ENCODE results near the gene SLC41A3.

The SLC41A3 gene

DNA sequence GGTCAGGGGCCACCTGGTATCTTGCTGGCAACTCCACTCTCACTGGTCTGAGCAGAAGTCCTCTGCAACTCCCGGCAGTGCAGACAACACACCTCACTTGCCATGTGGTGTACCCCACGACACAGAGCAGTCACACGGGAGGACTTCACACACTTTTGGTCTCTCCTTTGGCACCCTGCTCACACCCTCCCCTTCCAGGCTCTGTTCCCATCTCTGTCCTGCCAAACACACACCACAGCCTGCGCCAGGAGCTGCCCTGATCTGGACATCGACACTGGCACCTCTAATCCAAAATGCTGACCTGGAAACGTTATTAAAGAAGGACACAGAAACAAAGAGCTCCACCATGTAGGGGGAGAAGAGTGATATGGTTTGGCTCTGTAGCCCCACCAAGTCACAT, 57.2 kb downstream of the SLC41A3 start:
- no peak overlapping the region for H3K27ac ChIP-seq
- TF ChIP-seq, protein P1, sequence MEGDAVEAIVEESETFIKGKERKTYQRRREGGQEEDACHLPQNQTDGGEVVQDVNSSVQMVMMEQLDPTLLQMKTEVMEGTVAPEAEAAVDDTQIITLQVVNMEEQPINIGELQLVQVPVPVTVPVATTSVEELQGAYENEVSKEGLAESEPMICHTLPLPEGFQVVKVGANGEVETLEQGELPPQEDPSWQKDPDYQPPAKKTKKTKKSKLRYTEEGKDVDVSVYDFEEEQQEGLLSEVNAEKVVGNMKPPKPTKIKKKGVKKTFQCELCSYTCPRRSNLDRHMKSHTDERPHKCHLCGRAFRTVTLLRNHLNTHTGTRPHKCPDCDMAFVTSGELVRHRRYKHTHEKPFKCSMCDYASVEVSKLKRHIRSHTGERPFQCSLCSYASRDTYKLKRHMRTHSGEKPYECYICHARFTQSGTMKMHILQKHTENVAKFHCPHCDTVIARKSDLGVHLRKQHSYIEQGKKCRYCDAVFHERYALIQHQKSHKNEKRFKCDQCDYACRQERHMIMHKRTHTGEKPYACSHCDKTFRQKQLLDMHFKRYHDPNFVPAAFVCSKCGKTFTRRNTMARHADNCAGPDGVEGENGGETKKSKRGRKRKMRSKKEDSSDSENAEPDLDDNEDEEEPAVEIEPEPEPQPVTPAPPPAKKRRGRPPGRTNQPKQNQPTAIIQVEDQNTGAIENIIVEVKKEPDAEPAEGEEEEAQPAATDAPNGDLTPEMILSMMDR (conservative IDR thresholded peaks at IDR 0.05), result no peak

DNA sequence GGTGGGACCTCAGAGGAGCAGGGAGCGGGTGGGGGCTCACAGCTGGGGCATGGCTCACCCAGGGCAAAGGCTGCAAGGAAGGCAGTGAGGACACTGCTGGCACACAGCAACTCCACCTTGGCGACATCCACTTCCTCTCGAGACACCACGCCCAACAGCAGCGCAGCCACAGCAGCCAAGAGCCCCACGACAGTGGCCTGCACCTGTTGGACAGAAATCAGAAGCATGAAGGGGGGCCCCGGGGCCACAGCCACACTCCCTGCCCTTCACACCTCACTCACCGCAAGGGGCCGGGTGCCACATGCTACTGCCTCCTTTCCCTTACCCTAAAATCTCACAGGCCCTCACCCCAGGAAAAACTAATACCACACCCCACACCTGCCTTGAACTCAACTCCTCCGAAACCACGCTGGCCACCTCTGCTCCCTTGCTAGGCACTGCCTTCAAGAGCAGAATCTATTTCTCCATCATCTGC, 57.6 kb downstream of the SLC41A3 start:
- TF ChIP-seq, protein P1 (conservative IDR thresholded peaks at IDR 0.05), result no peak
- no peak overlapping the region for H3K27ac ChIP-seq

DNA sequence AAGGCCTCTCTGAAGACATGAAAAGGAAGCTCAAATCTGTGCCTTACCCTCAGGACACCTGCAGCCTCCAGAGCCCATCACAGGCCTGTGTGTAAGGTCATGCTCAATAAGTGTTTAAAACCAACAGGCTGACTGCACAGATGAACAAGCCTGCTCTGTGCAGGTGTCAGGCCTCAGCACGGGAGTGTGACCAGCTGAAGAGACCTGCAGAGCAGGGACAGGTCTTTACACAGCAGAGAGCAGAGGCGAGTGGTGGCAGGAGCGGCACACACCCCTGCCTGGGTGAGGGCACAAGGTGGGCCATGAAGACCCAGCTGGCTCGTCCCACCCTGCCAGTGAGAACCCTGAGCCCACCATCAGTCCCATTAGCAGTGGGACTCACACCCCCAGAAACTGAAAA, 58.1 kb downstream of the SLC41A3 start:
- no peak overlapping the region for H3K27ac ChIP-seq
- TF ChIP-seq, protein P1 (conservative IDR thresholded peaks at IDR 0.05), result no peak

DNA sequence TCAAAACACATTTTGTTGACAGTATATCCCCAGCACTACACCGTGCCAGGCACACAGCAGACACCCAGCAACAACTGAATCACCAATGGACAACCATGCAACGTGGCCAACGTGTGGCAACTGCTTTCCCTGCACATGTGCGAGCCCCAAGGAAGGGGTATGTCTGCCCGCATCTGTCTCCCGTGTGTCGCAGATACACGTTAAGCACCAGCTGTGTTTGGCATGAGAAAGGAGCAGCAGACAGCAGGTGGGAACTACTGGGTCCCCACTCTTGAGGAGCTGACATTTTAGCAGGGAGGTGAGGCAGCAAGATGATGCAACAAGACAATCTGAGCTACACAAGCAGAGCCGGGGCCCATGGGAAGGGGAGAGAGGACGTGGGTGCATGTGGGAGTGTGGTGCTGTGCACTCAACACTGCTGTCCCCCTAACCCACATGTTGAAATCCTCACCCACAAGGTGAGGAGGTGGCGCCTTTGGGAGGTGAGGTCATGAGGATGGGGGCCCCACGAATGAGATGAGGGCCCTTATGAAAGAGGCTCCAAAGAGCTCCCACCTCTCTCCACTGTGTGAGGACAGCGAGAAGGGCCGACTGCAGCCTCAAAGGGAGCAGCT, 58.7 kb downstream of the SLC41A3 start:
- H3K27ac ChIP-seq, result no peak overlapping the region
- TF ChIP-seq, protein P1 (conservative IDR thresholded peaks at IDR 0.05), result no peak

DNA sequence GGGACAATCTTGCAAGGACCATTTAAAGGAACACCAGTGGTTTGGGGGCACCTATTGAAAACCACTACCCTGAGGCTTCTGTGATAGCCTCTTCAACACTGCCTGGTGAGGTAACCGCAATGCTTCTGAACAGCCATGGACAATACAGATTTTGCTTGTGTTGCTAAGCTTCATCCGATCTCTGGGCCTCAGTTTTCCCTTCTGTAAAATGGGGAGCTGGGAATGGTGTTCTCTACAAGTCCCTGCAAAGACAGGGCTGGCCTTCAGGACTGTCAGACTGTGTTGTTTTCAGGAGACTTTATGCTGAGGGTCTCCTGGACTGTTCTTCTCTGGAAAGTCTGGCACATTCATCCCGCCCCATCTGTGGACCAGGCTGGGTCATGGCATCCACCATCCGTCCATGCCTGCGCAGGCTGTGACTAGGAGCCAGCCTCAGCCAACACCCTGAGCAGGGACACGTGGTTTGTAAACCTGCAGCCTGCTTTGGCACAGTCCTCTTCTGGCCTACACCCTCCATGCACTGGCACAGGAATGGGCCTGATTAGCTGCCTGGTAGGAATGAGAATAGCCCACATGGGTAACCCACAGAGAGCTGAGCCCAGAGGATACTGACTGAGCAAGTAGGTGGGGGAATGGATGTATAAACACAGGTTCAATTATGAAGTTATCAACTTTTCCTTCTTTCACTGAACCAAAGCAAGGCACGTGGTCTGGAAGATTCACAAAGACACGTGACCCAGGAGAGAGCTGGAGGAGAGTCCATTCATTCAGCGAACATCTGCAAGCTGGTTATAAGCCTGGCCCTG, 59.7 kb downstream of the SLC41A3 start:
- no peak overlapping the region for H3K27ac ChIP-seq
- TF ChIP-seq, protein P1 (conservative IDR thresholded peaks at IDR 0.05), result no peak

DNA sequence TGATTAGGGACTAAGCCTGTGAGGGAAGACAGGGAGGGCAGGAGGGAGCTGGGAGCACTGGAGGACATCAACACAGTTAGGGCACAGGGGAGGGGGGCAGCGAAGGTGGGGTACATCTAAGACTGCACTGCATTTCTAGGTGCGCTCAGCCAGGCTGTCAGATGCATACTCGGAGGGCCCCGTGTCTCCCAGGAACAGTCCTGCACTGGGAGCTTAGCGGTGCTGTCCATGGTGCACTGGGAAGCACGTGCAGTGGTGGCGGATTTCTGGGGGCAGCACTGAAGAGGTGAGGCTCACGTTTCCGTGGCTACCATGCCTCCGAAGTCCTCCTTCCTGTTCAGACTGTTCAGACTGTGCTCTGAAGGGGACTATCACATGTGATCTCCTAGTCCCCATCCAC, 60.5 kb downstream of the SLC41A3 start:
- TF ChIP-seq, protein P1 (conservative IDR thresholded peaks at IDR 0.05), result no peak
- no peak overlapping the region for H3K27ac ChIP-seq

DNA sequence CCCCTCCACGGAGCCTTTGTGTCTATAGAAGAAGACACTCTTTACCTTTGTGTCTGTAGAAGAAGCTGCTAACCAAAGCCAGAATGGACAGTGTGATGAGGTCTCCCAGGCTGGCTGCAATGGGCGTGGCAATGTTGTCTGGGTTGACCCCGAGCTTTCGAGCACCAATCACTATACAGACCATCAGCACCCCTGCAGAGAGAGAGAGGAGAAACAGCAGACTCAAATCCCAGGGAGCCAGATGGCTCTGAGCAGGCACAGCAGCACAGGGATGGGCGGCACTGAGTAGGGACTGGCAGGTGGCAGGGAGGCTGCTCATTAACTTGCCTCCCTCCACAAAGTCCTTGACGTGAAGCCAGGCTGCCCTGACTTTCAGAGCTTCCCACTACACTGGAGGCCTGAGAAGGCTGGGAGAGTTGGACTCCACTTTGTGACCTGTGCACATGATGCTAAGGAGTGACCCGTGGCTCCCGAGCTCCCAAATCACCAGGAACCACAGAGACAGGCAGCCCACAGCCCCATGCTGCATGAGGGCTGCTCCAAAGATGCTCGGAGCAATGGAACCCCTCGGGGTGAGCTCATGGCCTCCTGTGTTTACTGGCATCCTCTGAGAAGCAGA, 61.1 kb downstream of the SLC41A3 start:
- TF ChIP-seq, protein P1 (conservative IDR thresholded peaks at IDR 0.05), result no peak

More for the DNA sequence above, 61.1 kb downstream of the SLC41A3 start:
- H3K27ac ChIP-seq, result no peak overlapping the region
